ENCODE results near the gene CSMD2. TPM values are rescaled to one million over a fixed set of nuclear protein-coding genes. Genes with fewer than 3 reads are reported as not detected.

CSMD2 gene
- total and polyA plus RNA-seq, 2 of the 8 experiments (the other 6 are each of a cell fraction or from before 2014, with no cell fraction given), result 7.0 to 14.7 TPM

DNA sequence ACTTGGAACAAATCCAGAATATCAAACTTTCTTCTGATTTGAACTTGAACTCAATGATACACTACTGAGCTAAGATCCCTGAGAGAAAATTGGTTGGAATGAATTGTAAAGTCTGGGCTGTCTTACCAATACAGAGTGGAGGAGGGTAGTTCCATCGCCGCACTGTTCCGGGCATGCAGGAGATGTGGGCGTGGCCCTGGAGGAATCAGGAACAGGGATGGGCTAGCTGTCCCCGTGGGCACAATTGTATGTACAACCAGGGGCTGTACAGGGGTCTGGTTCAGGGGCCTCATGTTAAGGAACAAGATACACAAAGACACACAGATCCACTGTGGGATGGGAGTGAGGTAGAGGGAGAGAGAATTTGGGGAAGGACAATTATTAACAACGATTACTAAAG lies 548.2 kb downstream of the CSMD2 start:
- Histone ChIP-seq H4K5ac (ENCODE audit: insufficient read length, low read depth, low read length) (no peak overlapping the region), H2BK15ac (ENCODE audit: low read length) (no peak overlapping the region), H3K9ac (replicated peaks in 1 of 4; ENCODE audit: extremely low read depth in 1 of 4, low read depth in 3 of 4, low read length in 3 of 4) (no peak overlapping the region), H2AK5ac (ENCODE audit: low read depth, low read length) (no peak overlapping the region), H3K4ac (replicated peaks; ENCODE audit: insufficient read length, low read depth, low read length) (no peak overlapping the region), H3K27me3 (replicated peaks in 1 of 4; ENCODE audit: control insufficient read depth in 3 of 4, extremely low read depth in 1 of 4, insufficient read depth in 3 of 4, low read length in 3 of 4) (no peaks in the 10 kb centered on the region), H3K4me2 (ENCODE audit: insufficient read depth in 1 of 2, low read depth in 2 of 2, low read length in 2 of 2) (no peak overlapping the region), H4K8ac (ENCODE audit: extremely low read depth, insufficient read depth, low read length) (no peak overlapping the region), H2BK120ac (replicated peaks; ENCODE audit: low read depth, low read length) (no peak overlapping the region), H2BK12ac (ENCODE audit: low read depth, low read length) (no peak overlapping the region), H3K14ac (ENCODE audit: insufficient read length) (no peak overlapping the region), H3K18ac (ENCODE audit: extremely low read depth, low read length) (no peak overlapping the region), H3K4me3 (ENCODE audit: extremely low read depth in 1 of 4, insufficient read depth in 2 of 4, low read depth in 3 of 4, low read length in 4 of 4) (no peak overlapping the region), H3K4me1 (replicated peaks in 1 of 4; ENCODE audit: control insufficient read depth in 3 of 4, insufficient read depth in 4 of 4, low read length in 3 of 4) (no peaks in the 10 kb centered on the region), H3K27ac (ENCODE audit: low read depth, low read length) (no peak overlapping the region), H3K36me3 (ENCODE audit: control insufficient read depth in 2 of 4, insufficient read depth in 4 of 4, low read length in 3 of 4) (no peaks in the 10 kb centered on the region; a peak in 2 of 8 replicates), H4K20me1 (replicated peaks in 1 of 2; ENCODE audit: control insufficient read depth in 1 of 2, insufficient read depth in 2 of 2, low read length in 2 of 2) (no peaks in the 10 kb centered on the region), H3K56ac (replicated peaks; ENCODE audit: insufficient read length, low read depth, low read length) (no peak overlapping the region), H4K91ac (replicated peaks; ENCODE audit: insufficient read length, low read length) (no peak overlapping the region), H3K9me3 (ENCODE audit: insufficient read depth in 2 of 2, low read depth in 1 of 2, low read length in 1 of 2) (no peaks in the 10 kb centered on the region), H3K23ac (ENCODE audit: insufficient read length) (no peak overlapping the region), H2AFZ (ENCODE audit: low read length) (no peak overlapping the region), H2BK5ac (ENCODE audit: low read depth, low read length) (no peak overlapping the region), H3K79me2 (ENCODE audit: control insufficient read depth in 1 of 2, insufficient read depth in 2 of 2, low read length in 2 of 2) (no peaks in the 10 kb centered on the region), H3K79me1 (ENCODE audit: low read depth, low read length) (no peaks in the 10 kb centered on the region), H3K23me2 (ENCODE audit: low read depth, low read length) (no peaks in the 10 kb centered on the region), H2BK20ac (ENCODE audit: low read length) (no peak overlapping the region)
- FAIRE-seq, result no peak
- CTCF ChIA-PET (ENCODE audit: partially characterized antibody), result interaction anchor here (0.8 to 1.2 kb wide), 2 partner anchors 17 to 46 kb away, joined by 3 read pairs; no protein-coding TSS in a partner anchor
- no peak for DNase-seq (ENCODE audit: low read depth in 1 of 2, low spot score in 2 of 2)
- TF ChIP-seq CHD1 (IDR thresholded peaks at IDR 0.05; ENCODE audit: low read depth, low read length) (no peak), EP300 (IDR thresholded peaks at IDR 0.05; ENCODE audit: borderline replicate concordance in 1 of 2, low read depth in 2 of 2, low read length in 2 of 2) (no peak), GTF2F1 (IDR thresholded peaks at IDR 0.05; ENCODE audit: borderline replicate concordance, low read depth, low read length) (no peak), CREB1 (IDR thresholded peaks at IDR 0.05) (no peak), TAF1 (IDR thresholded peaks at IDR 0.05; ENCODE audit: low read depth, low read length) (no peak), SP1 (IDR thresholded peaks at IDR 0.05; ENCODE audit: low read depth, low read length) (no peak), TAF7 (optimal IDR thresholded peaks at IDR 0.05; ENCODE audit: borderline replicate concordance, low read depth, low read length) (no peak)
- TF ChIP-seq, protein P1, sequence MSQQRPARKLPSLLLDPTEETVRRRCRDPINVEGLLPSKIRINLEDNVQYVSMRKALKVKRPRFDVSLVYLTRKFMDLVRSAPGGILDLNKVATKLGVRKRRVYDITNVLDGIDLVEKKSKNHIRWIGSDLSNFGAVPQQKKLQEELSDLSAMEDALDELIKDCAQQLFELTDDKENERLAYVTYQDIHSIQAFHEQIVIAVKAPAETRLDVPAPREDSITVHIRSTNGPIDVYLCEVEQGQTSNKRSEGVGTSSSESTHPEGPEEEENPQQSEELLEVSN (IDR thresholded peaks at IDR 0.05), result no peak
- POLR2A ChIA-PET (ENCODE audit: partially characterized antibody), result interaction anchor here (0.6 kb wide), 1 partner anchor 244 kb away, joined by 4 read pairs; no protein-coding TSS in a partner anchor
- 92% methylated on average over 6 of the region's 6 CpGs; no CpG with 5 or more reads in 1 of the 2 experiments for WGBS, 2 experiments (ENCODE audit: extremely low coverage in 1 of 2, insufficient coverage in 1 of 2, insufficient read length in 1 of 2, insufficient replicate concordance in 2 of 2, low coverage in 1 of 2, low lambda C conversion rate in 2 of 2, missing lambda C conversion rate in 1 of 2)
